Right kidney (tissue), 1 donor: Measurements from ENCODE around the gene ME3.
"Not testable (repeated sequence)": the region's sequence is repeated elsewhere in the genome, so short reads cannot be mapped to it uniquely, and the experiment has no call there.

ENCODE experiments used
- DNase-seq: peaks from one replicate; pipeline ENCODE4 v3.0.0-alpha.2; 2016

ME3 gene

DNA sequence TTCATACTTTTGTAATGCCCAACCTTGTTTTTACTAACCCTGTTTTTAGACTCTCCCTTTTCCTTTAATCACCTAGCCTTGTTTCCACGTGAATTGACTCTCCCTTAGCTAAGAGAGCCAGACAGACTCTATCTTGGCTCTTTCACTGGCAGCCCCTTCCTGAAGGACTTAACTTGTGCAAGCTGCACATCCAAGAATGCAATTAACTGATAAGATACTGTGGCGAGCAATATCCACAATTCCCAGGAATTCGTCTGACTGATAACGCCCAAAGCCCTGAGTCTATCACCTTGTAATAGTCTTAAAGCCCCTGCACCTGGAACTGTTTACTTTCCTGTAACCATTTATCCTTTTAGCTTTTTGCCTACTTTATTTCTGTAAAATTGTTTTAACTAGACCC lies 248.9 kb downstream of the ME3 start:
- not testable (repeated sequence) for DNase-seq

DNA sequence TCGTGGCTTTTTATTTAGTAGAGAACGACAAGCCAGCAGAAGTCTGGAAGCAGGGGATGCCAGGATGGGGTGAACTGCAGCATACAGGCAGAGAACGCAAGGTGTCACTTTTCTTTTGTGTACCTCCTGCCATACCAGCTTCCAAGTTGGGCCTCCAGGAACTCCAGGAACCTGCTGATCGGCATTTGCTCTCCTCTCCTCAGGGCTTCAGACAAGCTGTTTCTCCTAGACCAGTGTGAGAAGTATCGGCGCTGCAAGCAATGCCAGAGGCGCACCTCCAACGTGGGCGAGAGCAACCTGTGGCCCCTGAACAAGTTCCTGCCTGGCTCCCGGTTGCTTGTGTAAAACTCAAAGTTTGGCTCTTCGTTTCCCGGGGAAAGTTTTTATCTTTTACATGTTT lies 250.0 kb downstream of the ME3 start:
- DNase-seq = no peak

GRCh38 chr11:86421946-86422345 lies 250.5 kb downstream of the ME3 start:
- DNase-seq = no peak

GRCh38 chr11:86418917-86419316 lies 253.5 kb downstream of the ME3 start:
- no peak for DNase-seq

DNA sequence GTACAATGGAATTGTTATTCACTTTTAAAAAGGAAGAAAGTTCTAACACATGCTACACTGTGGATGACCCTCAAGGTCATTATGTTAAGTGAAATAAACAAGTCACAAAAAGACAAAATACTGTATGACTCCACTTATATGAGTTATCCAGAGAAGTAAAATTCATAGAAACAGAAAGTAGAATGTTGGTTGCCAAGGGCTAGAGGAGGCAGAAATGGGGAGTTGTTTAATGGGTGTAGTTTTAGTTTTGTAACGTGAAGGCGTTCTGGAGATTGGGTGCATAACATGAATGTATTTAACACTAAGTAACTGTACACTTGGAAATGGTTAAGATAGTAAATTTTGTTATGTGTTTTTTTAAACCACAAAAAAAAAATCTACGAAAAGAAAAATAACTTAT lies 253.9 kb downstream of the ME3 start:
- DNase-seq = no peak

- no peak for DNase-seq
Measured at GRCh38 chr11:86418106-86418505, 254.3 kb downstream of the ME3 start.

DNA sequence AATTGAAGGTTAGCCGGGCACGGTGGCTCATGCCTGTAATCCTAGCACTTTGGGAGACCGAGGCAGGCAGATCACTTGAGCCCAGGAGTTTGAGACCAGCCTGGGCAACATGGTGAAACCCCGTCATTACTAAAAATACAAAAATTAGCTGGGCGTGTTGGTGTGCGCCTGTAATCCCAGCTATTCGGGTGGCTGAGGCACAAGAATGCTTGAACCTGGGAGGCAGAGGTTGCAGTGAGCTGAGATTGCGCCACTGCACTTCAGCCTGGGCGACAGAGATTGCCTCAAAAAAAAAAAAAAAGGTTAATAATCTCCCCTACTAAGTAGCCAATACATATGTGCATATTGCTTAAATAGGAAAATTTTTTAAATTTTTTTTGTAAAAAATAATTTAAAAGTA lies 255.5 kb downstream of the ME3 start:
- DNase-seq = not testable (repeated sequence)

- no peak for DNase-seq
Measured at GRCh38 chr11:86416494-86416893, 255.9 kb downstream of the ME3 start.

GRCh38 chr11:86415026-86415425 lies 257.4 kb downstream of the ME3 start:
- DNase-seq = no peak

GRCh38 chr11:86414032-86414431 lies 258.4 kb downstream of the ME3 start:
- no peak for DNase-seq

- no peak for DNase-seq
Measured at GRCh38 chr11:86408845-86409244, 263.6 kb downstream of the ME3 start.

DNA sequence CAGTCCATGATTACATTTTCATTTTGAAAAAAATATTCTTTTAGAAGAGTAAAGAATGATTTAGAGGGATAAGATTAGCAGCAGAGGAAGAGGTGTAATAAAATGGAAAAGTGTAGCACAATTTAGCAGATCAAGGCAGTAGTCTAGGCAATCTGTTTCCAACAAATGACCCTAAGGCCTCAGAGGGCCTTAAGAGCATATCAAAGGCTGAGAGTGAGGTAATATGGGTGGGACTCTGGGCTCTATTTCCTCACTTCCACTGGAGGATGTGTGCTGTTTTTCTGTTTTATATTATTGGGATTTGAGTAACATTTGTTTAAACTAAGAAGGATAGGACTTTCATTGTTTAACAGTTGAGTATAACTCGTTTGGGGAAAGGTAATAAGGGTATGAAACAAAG lies 269.0 kb downstream of the ME3 start:
- DNase-seq = no peak

DNA sequence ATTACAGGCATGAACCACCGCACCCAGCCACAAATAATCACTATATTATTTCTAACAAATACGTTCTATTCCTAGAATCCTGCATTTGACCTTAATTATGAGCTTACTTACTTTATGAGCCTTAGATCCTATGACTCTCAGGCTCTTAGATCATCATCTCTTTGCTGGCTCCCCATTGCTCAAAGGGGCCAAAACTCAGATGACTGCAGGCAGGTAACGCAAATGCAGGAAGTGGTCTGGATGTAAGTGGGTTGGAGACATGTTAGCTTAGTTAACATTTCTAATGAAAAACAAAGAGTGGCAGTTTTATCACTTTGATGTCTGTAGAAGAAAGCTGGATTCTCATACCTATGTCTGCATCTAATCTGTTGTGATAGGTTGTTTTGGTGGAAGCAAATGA lies 274.3 kb downstream of the ME3 start:
- no peak for DNase-seq

DNA sequence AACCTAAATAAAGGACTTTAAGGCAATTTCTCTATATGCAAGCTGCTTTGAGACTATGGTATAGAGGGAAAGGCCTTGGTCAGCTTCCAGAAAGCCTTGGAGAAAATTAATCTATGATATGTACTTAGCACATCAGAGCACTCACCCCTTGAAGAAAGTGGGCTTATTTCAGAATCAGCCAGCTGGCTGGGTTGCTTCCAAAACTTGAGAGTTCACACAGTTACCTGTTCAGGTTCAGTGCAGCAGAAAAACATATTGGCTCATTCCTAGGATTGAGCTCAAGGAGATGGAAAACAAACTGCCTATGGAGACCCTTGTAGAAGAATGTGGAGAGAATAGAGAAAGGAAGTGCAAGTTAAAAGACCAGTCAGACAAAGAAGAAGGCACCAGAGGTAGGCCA lies 275.1 kb downstream of the ME3 start:
- DNase-seq = no peak

- no peak for DNase-seq
Measured at GRCh38 chr11:86396396-86396795, 276.0 kb downstream of the ME3 start.

- no peak for DNase-seq
Measured at GRCh38 chr11:86395061-86395551, 277.3 kb downstream of the ME3 start.
